ENCODE results near the gene CCDC134. TPM values are rescaled to one million over a fixed set of nuclear protein-coding genes. Genes with fewer than 3 reads are reported as not detected.
A peak's percentile ranks its signal among the peaks of the same experiment; 100 is the strongest.

The CCDC134 gene
- polyA plus RNA-seq, 1 donor from 2014 or later: 2.2 TPM

- no peaks in the 10 kb centered on the region for H3K9me3 ChIP-seq (ENCODE audit: low read length)
- H3K36me3 ChIP-seq (ENCODE audit: insufficient read depth, low read length): no peaks in the 10 kb centered on the region
- H3K79me2 ChIP-seq (replicated peaks; ENCODE audit: insufficient read depth, low read length): no peaks in the 10 kb centered on the region
- TF ChIP-seq RAD21 (conservative IDR thresholded peaks at IDR 0.05): peak; percentile 71
- TF ChIP-seq EZH2 (IDR thresholded peaks at IDR 0.05; ENCODE audit: borderline replicate concordance, insufficient read depth, low read length, poor library complexity, severe bottlenecking): no peak
- peak; percentile 66 for TF ChIP-seq CTCF (IDR thresholded peaks at IDR 0.05; ENCODE audit: poor library complexity, severe bottlenecking)
- peak; percentile 66 for TF ChIP-seq SMC3 (conservative IDR thresholded peaks at IDR 0.05; ENCODE audit: poor library complexity)
- no peak for TF ChIP-seq REST (IDR thresholded peaks at IDR 0.05; ENCODE audit: borderline replicate concordance)
- H3F3A ChIP-seq (ENCODE audit: insufficient read depth, low read length, poor library complexity, severe bottlenecking): no peaks in the 10 kb centered on the region
- no peak overlapping the region for H3K9ac ChIP-seq (ENCODE audit: low read length)
- no peak overlapping the region for H3K4me3 ChIP-seq (ENCODE audit: low read length)
- no peaks in the 10 kb centered on the region for H3K27me3 ChIP-seq (ENCODE audit: insufficient read depth, low read depth, low read length)
- no peak overlapping the region for H2AFZ ChIP-seq (ENCODE audit: low read depth, low read length)
- H4K20me1 ChIP-seq (ENCODE audit: insufficient read depth): no peaks in the 10 kb centered on the region
- no peak overlapping the region for H3K4me2 ChIP-seq (ENCODE audit: low read length)
- no peak overlapping the region for H3K27ac ChIP-seq (ENCODE audit: low read length)
- H3K9me2 ChIP-seq (ENCODE audit: insufficient read depth, low read length): no peaks in the 10 kb centered on the region
Observed at GRCh38 chr22:41822317-41823057, 22.0 kb downstream of the CCDC134 start.

- H3K27ac ChIP-seq (ENCODE audit: low read length): no peak overlapping the region
- no peak for TF ChIP-seq SMC3 (conservative IDR thresholded peaks at IDR 0.05; ENCODE audit: poor library complexity)
- H3K9me2 ChIP-seq (ENCODE audit: insufficient read depth, low read length): no peaks in the 10 kb centered on the region
- H3K9me3 ChIP-seq (ENCODE audit: low read length): no peaks in the 10 kb centered on the region
- no peaks in the 10 kb centered on the region for H3K79me2 ChIP-seq (replicated peaks; ENCODE audit: insufficient read depth, low read length)
- H3K4me3 ChIP-seq (ENCODE audit: low read length): no peak overlapping the region
- no peak overlapping the region for H2AFZ ChIP-seq (ENCODE audit: low read depth, low read length)
- H3K9ac ChIP-seq (ENCODE audit: low read length): no peak overlapping the region
- no peaks in the 10 kb centered on the region for H3K36me3 ChIP-seq (ENCODE audit: insufficient read depth, low read length)
- H4K20me1 ChIP-seq (ENCODE audit: insufficient read depth): no peaks in the 10 kb centered on the region
- H3F3A ChIP-seq (ENCODE audit: insufficient read depth, low read length, poor library complexity, severe bottlenecking): no peaks in the 10 kb centered on the region
- H3K27me3 ChIP-seq (ENCODE audit: insufficient read depth, low read depth, low read length): no peaks in the 10 kb centered on the region
- no peak overlapping the region for H3K4me2 ChIP-seq (ENCODE audit: low read length)
Observed at GRCh38 chr22:41823797-41824196, 23.3 kb downstream of the CCDC134 start.

- Histone ChIP-seq H2AFZ (ENCODE audit: low read depth, low read length) (no peak overlapping the region), H3K4me3 (ENCODE audit: low read length) (no peak overlapping the region), H3K9ac (ENCODE audit: low read length) (no peak overlapping the region), H3K9me2 (ENCODE audit: insufficient read depth, low read length) (no peaks in the 10 kb centered on the region), H3K79me2 (replicated peaks; ENCODE audit: insufficient read depth, low read length) (no peaks in the 10 kb centered on the region), H3K4me2 (ENCODE audit: low read length) (no peak overlapping the region), H3K27me3 (ENCODE audit: insufficient read depth, low read depth, low read length) (no peaks in the 10 kb centered on the region), H4K20me1 (ENCODE audit: insufficient read depth) (no peaks in the 10 kb centered on the region), H3F3A (ENCODE audit: insufficient read depth, low read length, poor library complexity, severe bottlenecking) (no peaks in the 10 kb centered on the region), H3K36me3 (ENCODE audit: insufficient read depth, low read length) (no peaks in the 10 kb centered on the region), H3K9me3 (ENCODE audit: low read length) (no peaks in the 10 kb centered on the region), H3K27ac (ENCODE audit: low read length) (no peak overlapping the region)
- TF ChIP-seq MXI1 (conservative IDR thresholded peaks at IDR 0.05; ENCODE audit: poor library complexity, severe bottlenecking) (no peak), EZH2 (IDR thresholded peaks at IDR 0.05; ENCODE audit: borderline replicate concordance, insufficient read depth, low read length, poor library complexity, severe bottlenecking) (no peak), RAD21 (conservative IDR thresholded peaks at IDR 0.05) (no peak), CTCF (IDR thresholded peaks at IDR 0.05; ENCODE audit: poor library complexity, severe bottlenecking) (no peak), REST (IDR thresholded peaks at IDR 0.05; ENCODE audit: borderline replicate concordance) (no peak), SMC3 (conservative IDR thresholded peaks at IDR 0.05; ENCODE audit: poor library complexity) (no peak)
Observed at GRCh38 chr22:41825376-41825775, 24.9 kb downstream of the CCDC134 start.
